DND-41 (cell line): ENCODE results near the gene ZNF229.
A peak's percentile ranks its signal among the peaks of the same experiment; 100 is the strongest.
"Not testable (repeated sequence)": the region's sequence is repeated elsewhere in the genome, so short reads cannot be mapped to it uniquely, and the experiment has no call there.

Experiments used
- ATAC-seq: fragments of 200-7000 bp; cut with Tn5 transposase; 3 replicates; pipeline ENCODE4 v1.9.1; 2021; ENCODE audit warnings: low read depth; ENCODE audit not compliant: insufficient read depth
- DNase-seq: peaks from one replicate; pipeline ENCODE4 v3.0.0-alpha.2; 2020
- H2AFZ ChIP-seq: 2 replicates; pipeline ENCODE4 v1.6.0; 2012; ENCODE audit warnings: low read depth, low read length
- H3K27ac ChIP-seq: 2 replicates; pipeline ENCODE4 v1.5.1; 2012; ENCODE audit warnings: low read length, inconsistent platforms
- H3K27me3 ChIP-seq: fragments of 200-600 bp; sonication (generic); 2 replicates; pipeline ENCODE4 v1.6.0; 2012; ENCODE audit warnings: low read length, mild to moderate bottlenecking, inconsistent platforms; ENCODE audit not compliant: insufficient read depth, poor library complexity
- H3K36me3 ChIP-seq: 2 replicates; pipeline ENCODE4 v1.5.1; 2012; ENCODE audit warnings: low read length, inconsistent platforms; ENCODE audit not compliant: insufficient read depth
- H3K4me1 ChIP-seq: 2 replicates; pipeline ENCODE4 v1.5.1; 2012; ENCODE audit warnings: mild to moderate bottlenecking, low read length; ENCODE audit not compliant: insufficient read depth
- H3K4me2 ChIP-seq: 2 replicates; pipeline ENCODE4 v1.6.0; 2012; ENCODE audit warnings: mild to moderate bottlenecking, moderate library complexity, low read length, inconsistent platforms; ENCODE audit not compliant: insufficient read depth
- H3K4me3 ChIP-seq, 2 experiments: fragments of 200-600 bp in 1 of 2; shearing (Covaris generic) in 1 of 2; 2 replicates each; pipeline ENCODE4 v1.5.1; 2012 to 2016; ENCODE audit warnings: inconsistent platforms in 2 of 2, low read length in 2 of 2, mild to moderate bottlenecking in 2 of 2, low read depth in 1 of 2, moderate library complexity in 1 of 2
- H3K79me2 ChIP-seq: 2 replicates; pipeline ENCODE4 v1.6.0; 2012; ENCODE audit warnings: low read length, inconsistent platforms; ENCODE audit not compliant: insufficient read depth
- H3K9ac ChIP-seq: 2 replicates; pipeline ENCODE4 v1.6.0; 2012; ENCODE audit warnings: low read depth, mild to moderate bottlenecking, inconsistent platforms, low read length, moderate library complexity
- H3K9me3 ChIP-seq: 2 replicates; pipeline ENCODE4 v1.5.1; 2012; ENCODE audit warnings: low read length, moderate library complexity, mild to moderate bottlenecking, inconsistent platforms; ENCODE audit not compliant: insufficient read depth, severe bottlenecking
- H4K20me1 ChIP-seq: 2 replicates; pipeline ENCODE4 v1.6.0; 2012; ENCODE audit warnings: low read length; ENCODE audit not compliant: insufficient read depth
- EZH2 ChIP-seq: IDR thresholded peaks from 3 replicates; pipeline ENCODE4 v1.6.1; 2012; ENCODE audit warnings: borderline replicate concordance, low read depth, mild to moderate bottlenecking, moderate library complexity, low read length, inconsistent platforms; ENCODE audit not compliant: severe bottlenecking
- TF ChIP-seq, protein P1 (sequence below): IDR thresholded peaks from 2 replicates; pipeline ENCODE4 v1.5.1; 2012; ENCODE audit warnings: borderline replicate concordance, low read length, moderate library complexity, mild to moderate bottlenecking; ENCODE audit not compliant: poor library complexity, severe bottlenecking; ENCODE audit errors: extremely low read depth

ZNF229 gene

DNA sequence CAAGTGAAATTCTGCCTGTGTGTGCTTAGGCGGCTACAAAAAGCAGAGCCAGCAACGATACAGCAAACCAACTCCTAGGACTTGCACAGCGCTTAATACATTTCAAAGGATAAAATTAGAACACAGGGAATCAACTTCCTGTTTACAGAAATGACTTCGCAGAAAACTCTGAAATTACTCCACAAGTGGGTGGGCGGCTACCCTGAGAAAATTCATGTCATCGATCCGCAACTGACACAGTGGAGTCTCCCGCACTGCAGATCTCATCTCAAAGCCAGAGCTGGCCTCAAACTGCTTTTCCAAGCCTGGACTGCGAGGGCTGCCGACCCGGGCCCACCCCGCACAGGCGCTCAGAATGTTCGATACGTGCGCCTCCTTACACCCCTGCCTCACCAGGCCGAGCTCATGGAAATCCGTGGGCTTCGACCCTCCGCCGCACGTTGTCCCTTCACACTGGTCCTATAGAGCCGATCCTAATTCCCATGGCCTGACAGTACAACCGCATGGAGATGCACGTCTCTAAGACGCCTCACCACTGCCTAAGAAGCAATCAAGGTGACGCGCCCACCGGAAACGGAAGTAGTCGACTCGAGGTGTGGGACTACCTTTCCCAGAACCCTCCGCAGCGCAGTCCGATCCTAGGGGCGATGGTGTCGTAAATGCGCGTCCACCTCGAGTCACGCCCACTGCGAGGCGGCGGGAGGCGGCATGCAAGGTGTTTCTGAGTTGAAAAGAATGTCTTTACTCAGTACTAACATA is at the start of gene ZNF229:
Gene ZNF229, minus strand, starts transcription at position 557 of the 759 bp plus-strand sequence. CDS start 5,625 bp downstream, outside the sequence.
- H3K4me1 ChIP-seq = no peaks in the 10 kb centered on the region
- no peaks in the 10 kb centered on the region for H3K27me3 ChIP-seq
- no peak within 1 kb of the TSS for H3K4me3 ChIP-seq
- no peak within 1 kb of the TSS for H3K4me2 ChIP-seq
- no peaks in the 10 kb centered on the region for H3K36me3 ChIP-seq
- H3K9me3 ChIP-seq = peaks cover 20% of the 10 kb centered on the region
- H2AFZ ChIP-seq = no peak within 1 kb of the TSS
- TF ChIP-seq, protein P1, sequence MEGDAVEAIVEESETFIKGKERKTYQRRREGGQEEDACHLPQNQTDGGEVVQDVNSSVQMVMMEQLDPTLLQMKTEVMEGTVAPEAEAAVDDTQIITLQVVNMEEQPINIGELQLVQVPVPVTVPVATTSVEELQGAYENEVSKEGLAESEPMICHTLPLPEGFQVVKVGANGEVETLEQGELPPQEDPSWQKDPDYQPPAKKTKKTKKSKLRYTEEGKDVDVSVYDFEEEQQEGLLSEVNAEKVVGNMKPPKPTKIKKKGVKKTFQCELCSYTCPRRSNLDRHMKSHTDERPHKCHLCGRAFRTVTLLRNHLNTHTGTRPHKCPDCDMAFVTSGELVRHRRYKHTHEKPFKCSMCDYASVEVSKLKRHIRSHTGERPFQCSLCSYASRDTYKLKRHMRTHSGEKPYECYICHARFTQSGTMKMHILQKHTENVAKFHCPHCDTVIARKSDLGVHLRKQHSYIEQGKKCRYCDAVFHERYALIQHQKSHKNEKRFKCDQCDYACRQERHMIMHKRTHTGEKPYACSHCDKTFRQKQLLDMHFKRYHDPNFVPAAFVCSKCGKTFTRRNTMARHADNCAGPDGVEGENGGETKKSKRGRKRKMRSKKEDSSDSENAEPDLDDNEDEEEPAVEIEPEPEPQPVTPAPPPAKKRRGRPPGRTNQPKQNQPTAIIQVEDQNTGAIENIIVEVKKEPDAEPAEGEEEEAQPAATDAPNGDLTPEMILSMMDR = no peak
- TF ChIP-seq EZH2 = no peak
- H3K9ac ChIP-seq = no peak within 1 kb of the TSS
- H3K79me2 ChIP-seq = no peaks in the 10 kb centered on the region
- H4K20me1 ChIP-seq = no peaks in the 10 kb centered on the region
- DNase-seq (no peak), ATAC-seq (no peak)
- no peak within 1 kb of the TSS for H3K27ac ChIP-seq

DNA sequence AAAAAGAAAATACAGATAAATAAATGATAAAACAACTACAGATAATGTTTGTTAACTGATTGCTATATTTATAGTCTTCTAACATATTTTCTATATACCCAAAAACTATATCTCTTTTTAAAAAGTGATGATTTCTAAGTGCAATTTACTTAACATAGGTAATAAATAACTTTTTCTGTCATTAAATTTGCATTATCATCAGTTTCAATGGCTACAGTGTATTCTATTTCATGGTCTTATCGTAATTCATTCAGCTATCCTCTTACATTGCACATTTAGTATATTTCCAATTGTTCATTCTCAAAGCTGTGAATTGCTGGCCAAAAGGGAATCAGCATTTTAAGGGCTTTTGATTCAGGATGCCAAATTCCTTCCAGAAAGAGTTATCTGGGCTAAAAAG is 48.4 kb upstream of the ZNF229 start:
- Histone ChIP-seq H3K79me2 (peaks cover 75% of the 10 kb centered on the region), H3K4me2 (no peak overlapping the region), H3K4me1 (peaks cover 33% of the 10 kb centered on the region), H3K27ac (no peak overlapping the region), H3K27me3 (no peaks in the 10 kb centered on the region), H2AFZ (no peak overlapping the region), H4K20me1 (no peaks in the 10 kb centered on the region), H3K9ac (no peak overlapping the region), H3K36me3 (peaks cover 86% of the 10 kb centered on the region), H3K4me3 (peak overlapping the region in 1 of 2 experiments; percentile 98; a peak in 1 of 4 replicates), H3K9me3 (peaks cover 89% of the 10 kb centered on the region)
- TF ChIP-seq, protein P1 = no peak
- no peak for TF ChIP-seq EZH2
- DNase-seq (no peak), ATAC-seq (no peak)

DNA sequence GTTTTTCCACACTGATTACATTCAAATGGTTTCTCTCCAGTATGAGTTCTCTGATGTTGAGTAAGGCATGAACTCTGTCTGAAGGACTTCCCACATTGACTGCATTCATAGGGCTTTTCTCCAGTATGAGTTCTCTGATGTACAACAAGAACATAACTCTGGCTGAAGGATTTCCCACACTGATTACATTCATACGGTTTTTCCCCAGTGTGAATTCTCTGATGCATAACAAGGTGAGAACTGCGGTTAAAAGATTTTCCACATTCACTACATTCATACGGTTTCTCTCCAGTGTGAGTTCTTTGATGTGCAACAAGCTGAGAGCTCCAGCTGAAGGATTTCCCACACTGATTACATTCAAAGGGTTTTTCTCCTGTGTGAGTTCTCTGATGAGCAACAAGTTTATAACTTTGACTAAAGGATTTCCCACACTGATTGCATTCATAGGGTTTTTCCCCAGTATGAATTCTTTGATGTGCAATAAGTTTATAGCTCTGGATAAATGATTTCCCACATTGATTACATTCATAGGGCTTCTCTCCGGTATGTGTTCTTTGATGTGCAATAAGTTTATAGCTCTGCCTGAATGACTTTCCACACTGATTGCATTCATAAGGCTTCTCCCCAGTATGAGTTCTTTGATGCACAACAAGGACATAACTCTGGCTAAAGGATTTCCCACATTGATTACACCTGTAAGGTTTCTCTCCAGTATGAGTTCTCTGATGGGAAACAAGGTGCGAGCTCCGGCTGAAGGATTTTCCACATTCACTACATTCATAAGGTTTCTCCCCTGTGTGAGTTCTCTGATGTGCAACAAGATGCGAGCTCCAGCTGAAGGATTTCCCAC is 28.5 kb upstream of the ZNF229 start:
- ATAC-seq (no peak), DNase-seq (no peak)
- no peak for TF ChIP-seq EZH2
- TF ChIP-seq, protein P1 = no peak
- Histone ChIP-seq H3K9me3 (peaks cover 88% of the 10 kb centered on the region), H3K27ac (no peak overlapping the region), H3K4me1 (no peaks in the 10 kb centered on the region), H3K79me2 (no peaks in the 10 kb centered on the region), H3K27me3 (no peaks in the 10 kb centered on the region), H3K36me3 (peaks cover 70% of the 10 kb centered on the region), H2AFZ (no peak overlapping the region), H3K4me3 (no peak overlapping the region), H3K4me2 (no peak overlapping the region), H4K20me1 (no peaks in the 10 kb centered on the region), H3K9ac (no peak overlapping the region)

DNA sequence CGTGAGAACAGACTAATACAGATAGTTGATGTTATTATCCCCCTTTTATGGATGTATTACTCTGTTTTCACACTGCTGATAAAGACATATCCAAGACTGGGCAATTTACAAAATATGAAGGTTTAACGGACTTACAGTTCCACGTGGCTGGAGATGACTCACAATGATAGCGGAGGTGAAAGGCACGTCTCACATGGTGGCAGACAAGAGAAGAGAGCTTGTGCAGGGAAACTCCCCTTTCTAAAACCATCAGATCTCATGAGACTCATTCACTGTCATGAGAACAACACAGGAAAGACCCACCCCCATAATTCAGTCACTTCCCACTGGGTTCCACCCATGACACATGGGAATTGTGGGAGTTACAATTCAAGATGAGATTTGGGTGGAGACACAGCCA is 20.5 kb upstream of the ZNF229 start:
- H4K20me1 ChIP-seq, ATAC-seq: not testable (repeated sequence)
- H3K9me3 ChIP-seq = peaks cover 28% of the 10 kb centered on the region

DNA sequence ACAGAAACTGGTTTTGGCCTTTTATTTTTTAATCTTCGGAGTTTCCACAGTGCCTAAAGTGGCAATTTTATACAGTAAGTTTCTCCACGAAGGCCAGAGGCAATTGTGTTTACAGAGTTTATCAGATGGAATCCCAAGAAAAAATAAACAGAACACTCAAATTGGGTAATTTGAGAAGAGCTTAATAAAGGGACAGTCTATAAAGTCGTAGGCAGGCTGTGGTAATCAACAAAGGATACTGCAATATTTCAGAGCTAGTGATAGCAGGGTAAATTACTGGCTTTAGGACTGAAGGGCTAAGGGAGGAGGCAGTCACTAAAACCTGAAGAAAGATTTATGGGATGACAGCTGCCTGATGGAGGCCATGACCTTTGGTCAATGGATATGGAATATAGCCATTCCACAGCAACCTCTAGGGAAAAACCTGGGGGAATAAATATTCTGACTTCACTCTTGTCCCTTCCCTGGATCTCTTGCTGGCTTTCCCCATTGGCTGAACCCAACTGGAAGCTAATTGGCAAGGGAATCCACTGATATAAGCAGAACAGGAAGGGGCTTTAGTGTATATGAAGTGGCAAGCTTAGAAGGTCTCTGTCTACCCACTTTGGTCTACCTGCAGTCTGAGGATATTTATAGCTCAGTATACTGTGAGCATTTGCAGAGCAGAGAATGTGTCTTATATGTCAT is 14.5 kb upstream of the ZNF229 start:
- DNase-seq, H3K4me1 ChIP-seq, H3K27me3 ChIP-seq, H3K79me2 ChIP-seq, H4K20me1 ChIP-seq, H3K27ac ChIP-seq, H3K4me2 ChIP-seq, H2AFZ ChIP-seq, ATAC-seq, H3K36me3 ChIP-seq, H3K4me3 ChIP-seq, H3K9ac ChIP-seq: not testable (repeated sequence)
- peaks cover 10% of the 10 kb centered on the region for H3K9me3 ChIP-seq

More for the DNA sequence above, 20.5 kb upstream of the ZNF229 start:
- not testable (repeated sequence) for H3K4me1 ChIP-seq, H3K4me3 ChIP-seq, H3K27ac ChIP-seq, H3K79me2 ChIP-seq, H3K9ac ChIP-seq, H3K4me2 ChIP-seq, H3K36me3 ChIP-seq, H3K27me3 ChIP-seq, DNase-seq, H2AFZ ChIP-seq
